ENCODE results near the gene GHRH.

- TF ChIP-seq CTCF (conservative IDR thresholded peaks at IDR 0.05; ENCODE audit: low read depth, low read length) = no peak
- no peak for TF ChIP-seq CEBPB (IDR thresholded peaks at IDR 0.05; ENCODE audit: low read depth, low read length)
- no peak for TF ChIP-seq POLR2A (IDR thresholded peaks at IDR 0.05; ENCODE audit: low read depth, low read length)
- TF ChIP-seq SMC3 (IDR thresholded peaks at IDR 0.05; ENCODE audit: low read depth, low read length) = no peak
- TF ChIP-seq RAD21 (IDR thresholded peaks at IDR 0.05; ENCODE audit: low read length) = no peak
- no peak for TF ChIP-seq ELK1 (IDR thresholded peaks at IDR 0.05; ENCODE audit: borderline replicate concordance, low read depth, low read length)
- TF ChIP-seq NFE2L2 (IDR thresholded peaks at IDR 0.05; ENCODE audit: low read depth, low read length) = no peak
- TF ChIP-seq BHLHE40 (IDR thresholded peaks at IDR 0.05; ENCODE audit: low read depth, low read length) = no peak
- no peak for TF ChIP-seq MAFK (IDR thresholded peaks at IDR 0.05; ENCODE audit: low read depth, low read length)
- TF ChIP-seq USF2 (IDR thresholded peaks at IDR 0.05; ENCODE audit: low read depth, low read length) = no peak
- TF ChIP-seq CHD1 (IDR thresholded peaks at IDR 0.05; ENCODE audit: low read depth, low read length) = no peak
- TF ChIP-seq MAZ (IDR thresholded peaks at IDR 0.05; ENCODE audit: borderline replicate concordance, low read depth, low read length) = no peak
These were observed 14.1 kb downstream of the GHRH start for GRCh38 chr20:37247547-37247946.

Measured in IMR-90 (cell line).